CMK (cell line): ENCODE results near the gene RUNX2.
"Not testable (repeated sequence)": the region's sequence is repeated elsewhere in the genome, so short reads cannot be mapped to it uniquely, and the experiment has no call there.

Experiments
- DNase-seq: peaks from one replicate; pipeline ENCODE4 v3.0.0-alpha.2; 2010; ENCODE audit warnings: low read depth

Gene RUNX2

GRCh38 chr6:45457141-45457540, 129.0 kb downstream of the RUNX2 start:
- no peak for DNase-seq

- DNase-seq, result no peak
Observed at GRCh38 chr6:45458672-45459071, 130.5 kb downstream of the RUNX2 start.

- DNase-seq, result no peak
Observed at GRCh38 chr6:45460166-45460565, 132.0 kb downstream of the RUNX2 start.

GRCh38 chr6:45461486-45461885, 133.4 kb downstream of the RUNX2 start:
- no peak for DNase-seq

- no peak for DNase-seq
Observed at GRCh38 chr6:45462190-45463134, 134.3 kb downstream of the RUNX2 start.

- DNase-seq, result no peak
Observed at GRCh38 chr6:45464685-45465084, 136.6 kb downstream of the RUNX2 start.

GRCh38 chr6:45466686-45467085, 138.6 kb downstream of the RUNX2 start:
- DNase-seq, result no peak

GRCh38 chr6:45467417-45467816, 139.3 kb downstream of the RUNX2 start:
- not testable (repeated sequence) for DNase-seq

- no peak for DNase-seq
Observed at GRCh38 chr6:45467853-45468252, 139.7 kb downstream of the RUNX2 start.

GRCh38 chr6:45469663-45470062, 141.5 kb downstream of the RUNX2 start:
- no peak for DNase-seq

GRCh38 chr6:45470131-45470738, 142.1 kb downstream of the RUNX2 start:
- DNase-seq, result no peak

- no peak for DNase-seq
Observed at GRCh38 chr6:45472382-45472781, 144.3 kb downstream of the RUNX2 start.

GRCh38 chr6:45473121-45473993, 145.2 kb downstream of the RUNX2 start:
- no peak for DNase-seq

GRCh38 chr6:45474376-45474775, 146.2 kb downstream of the RUNX2 start:
- no peak for DNase-seq

- no peak for DNase-seq
Observed at GRCh38 chr6:45476341-45476740, 148.2 kb downstream of the RUNX2 start.

- DNase-seq, result no peak
Observed at GRCh38 chr6:45477278-45477677, 149.1 kb downstream of the RUNX2 start.

- no peak for DNase-seq
Observed at GRCh38 chr6:45477790-45478189, 149.7 kb downstream of the RUNX2 start.

GRCh38 chr6:45478240-45478639, 150.1 kb downstream of the RUNX2 start:
- no peak for DNase-seq

- no peak for DNase-seq
Observed at GRCh38 chr6:45479834-45480751, 152.0 kb downstream of the RUNX2 start.

- DNase-seq, result no peak
Observed at GRCh38 chr6:45480752-45481415, 152.8 kb downstream of the RUNX2 start.

GRCh38 chr6:45483021-45483420, 154.9 kb downstream of the RUNX2 start:
- DNase-seq, result no peak
